Sigmoid colon (tissue), 4 donors: ENCODE measurements around the gene SULT1C2.

Source experiments
- EP300 ChIP-seq, 4 donors: sonication (generic); formaldehyde crosslinking; IDR thresholded peaks; one replicate each; pipeline ENCODE4 v1.6.1; 2017; ENCODE audit warnings: antibody characterized with exemption in 4 of 4
- POLR2A ChIP-seq, 2 donors: fragments of 450-650 bp; IDR thresholded peaks; one replicate each; pipeline ENCODE4 v1.6.1; 2016; ENCODE audit warnings: antibody characterized with exemption in 2 of 2, mild to moderate bottlenecking in 2 of 2, moderate library complexity in 2 of 2
- POLR2AphosphoS5 ChIP-seq, 4 donors: sonication (generic); formaldehyde crosslinking; IDR thresholded peaks; one replicate each; pipeline ENCODE4 v1.6.1; 2017; ENCODE audit warnings: antibody characterized with exemption in 4 of 4
- TF ChIP-seq, protein P1 (sequence below), 4 experiments: fragments of 450-650 bp in 3 of 4; fragments of 200-600 bp in 1 of 4; IDR thresholded peaks; one replicate each; pipeline ENCODE4 v1.5.1; 2016 to 2019; ENCODE audit warnings: antibody characterized with exemption in 4 of 4, mild to moderate bottlenecking in 3 of 4, moderate library complexity in 2 of 4

GRCh38 chr2:108315444-108315934, 26.8 kb downstream of the SULT1C2 start:
- TF ChIP-seq, protein P1, sequence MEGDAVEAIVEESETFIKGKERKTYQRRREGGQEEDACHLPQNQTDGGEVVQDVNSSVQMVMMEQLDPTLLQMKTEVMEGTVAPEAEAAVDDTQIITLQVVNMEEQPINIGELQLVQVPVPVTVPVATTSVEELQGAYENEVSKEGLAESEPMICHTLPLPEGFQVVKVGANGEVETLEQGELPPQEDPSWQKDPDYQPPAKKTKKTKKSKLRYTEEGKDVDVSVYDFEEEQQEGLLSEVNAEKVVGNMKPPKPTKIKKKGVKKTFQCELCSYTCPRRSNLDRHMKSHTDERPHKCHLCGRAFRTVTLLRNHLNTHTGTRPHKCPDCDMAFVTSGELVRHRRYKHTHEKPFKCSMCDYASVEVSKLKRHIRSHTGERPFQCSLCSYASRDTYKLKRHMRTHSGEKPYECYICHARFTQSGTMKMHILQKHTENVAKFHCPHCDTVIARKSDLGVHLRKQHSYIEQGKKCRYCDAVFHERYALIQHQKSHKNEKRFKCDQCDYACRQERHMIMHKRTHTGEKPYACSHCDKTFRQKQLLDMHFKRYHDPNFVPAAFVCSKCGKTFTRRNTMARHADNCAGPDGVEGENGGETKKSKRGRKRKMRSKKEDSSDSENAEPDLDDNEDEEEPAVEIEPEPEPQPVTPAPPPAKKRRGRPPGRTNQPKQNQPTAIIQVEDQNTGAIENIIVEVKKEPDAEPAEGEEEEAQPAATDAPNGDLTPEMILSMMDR (IDR thresholded peaks at IDR 0.05): no peak
- TF ChIP-seq POLR2A (IDR thresholded peaks at IDR 0.05): no peak
- no peak for TF ChIP-seq POLR2AphosphoS5 (IDR thresholded peaks at IDR 0.05)
- no peak for TF ChIP-seq EP300 (IDR thresholded peaks at IDR 0.05)
